K562 (cell line): ENCODE data around the gene LINGO3. TPM values are rescaled to one million over a fixed set of nuclear protein-coding genes. Genes with fewer than 3 reads are reported as not detected.

Experiments
- ATAC-seq: fragments of 200-7000 bp; cut with Tn5 transposase; 3 replicates; pipeline ENCODE4 v1.9.1; 2020; ENCODE audit warnings: moderate library complexity
- BruUV-seq: library from RNA; stranded (reverse); fragments of 400-500 nt; replicated peaks from 2 replicates; lab custom pipeline; 2021; lab: Mats Ljungman, UMichigan
- CTCF ChIA-PET: fragments of 300-600 bp; formaldehyde crosslinking; extraction: SDS; loops from one replicate; lab custom pipeline; 2021; ENCODE audit warnings: low intra/inter-chr PET ratio; lab: Yijun Ruan, JAX
- POLR2A ChIA-PET: fragments of 300-600, 350-650 bp; sonication (Branson Sonifier 250); formaldehyde crosslinking; extraction: SDS; loops from one replicate; lab custom pipeline; 2021; ENCODE audit warnings: antibody characterized with exemption, inconsistent platforms; lab: Yijun Ruan, JAX
- DNase-seq, 4 experiments: peaks; one replicate each; pipeline versions ENCODE4 v3.0.0 to v3.0.0-alpha.2; 2011 to 2018; ENCODE audit warnings: low spot score in 3 of 4, mixed read lengths in 3 of 4; ENCODE audit errors: extremely low read depth in 1 of 4
- FAIRE-seq: peaks from 2 replicates; lab custom pipeline; 2011; peaks lifted over from hg19 to GRCh38; lab: Jason Lieb, UNC
- H2AFZ ChIP-seq: 2 replicates; pipeline ENCODE4 v1.6.0; 2011; ENCODE audit warnings: low read depth, low read length, control low read depth, inconsistent platforms
- H3K27ac ChIP-seq: fragments of 200-600 bp; 3 replicates; pipeline ENCODE4 v1.8.0; 2011; ENCODE audit warnings: low read depth, mild to moderate bottlenecking, control low read depth, inconsistent platforms, low read length, moderate library complexity, mixed read lengths; ENCODE audit errors: extremely low read depth
- H3K27me3 ChIP-seq, 2 experiments: fragments of 300-600 bp in 1 of 2; 2 replicates in 1 of 2; 3 replicates in 1 of 2; pipeline versions ENCODE4 v1.6.0 to v1.8.0; 2011; ENCODE audit warnings: inconsistent platforms in 2 of 2, low read length in 2 of 2, mild to moderate bottlenecking in 1 of 2, mixed read lengths in 1 of 2, moderate library complexity in 1 of 2; ENCODE audit not compliant: control insufficient read depth in 2 of 2, insufficient read depth in 2 of 2
- H3K36me3 ChIP-seq: fragments of 300-600 bp; 3 replicates; pipeline ENCODE4 v1.8.0; 2011; ENCODE audit warnings: mild to moderate bottlenecking, low read length, inconsistent platforms; ENCODE audit not compliant: control insufficient read depth, insufficient read depth
- H3K4me1 ChIP-seq, 2 experiments: fragments of 200-600 bp in 1 of 2; replicated peaks in 1 of 2; 2 replicates in 1 of 2; 3 replicates in 1 of 2; pipeline versions ENCODE4 v1.5.1 to v1.8.0; 2011; ENCODE audit warnings: inconsistent platforms in 2 of 2, low read length in 2 of 2, mild to moderate bottlenecking in 1 of 2, mixed read lengths in 1 of 2, moderate library complexity in 1 of 2; ENCODE audit not compliant: control insufficient read depth in 2 of 2, insufficient read depth in 2 of 2
- H3K4me2 ChIP-seq: 2 replicates; pipeline ENCODE4 v1.6.1; 2011; ENCODE audit warnings: low read length, control low read depth, inconsistent platforms, mixed read lengths; ENCODE audit not compliant: insufficient read depth
- H3K4me3 ChIP-seq: fragments of 200-600 bp; sonication (generic), shearing (Covaris generic); 2 replicates; pipeline ENCODE4 v1.5.1; 2016; ENCODE audit warnings: control low read depth, inconsistent platforms
- H3K79me2 ChIP-seq: fragments of 200-600 bp; 3 replicates; pipeline ENCODE4 v1.8.0; 2011; ENCODE audit warnings: low read length, inconsistent platforms; ENCODE audit not compliant: control insufficient read depth, insufficient read depth
- H3K9ac ChIP-seq, 2 experiments: 2 replicates each; pipeline versions ENCODE4 v1.6.0 to v1.6.1; 2011; ENCODE audit warnings: low read depth in 2 of 2, low read length in 2 of 2, control low read depth in 1 of 2, inconsistent platforms in 1 of 2, mild to moderate bottlenecking in 1 of 2, mixed read lengths in 1 of 2; ENCODE audit not compliant: insufficient read depth in 1 of 2
- H3K9me1 ChIP-seq: one replicate; pipeline ENCODE4 v1.6.0; 2011; ENCODE audit warnings: inconsistent platforms, mild to moderate bottlenecking, low read length, moderate library complexity; ENCODE audit not compliant: control insufficient read depth, insufficient read depth
- H3K9me3 ChIP-seq: replicated peaks from 2 replicates; pipeline ENCODE4 v1.5.1; 2011; ENCODE audit warnings: low read depth, low read length, inconsistent platforms; ENCODE audit not compliant: control insufficient read depth, insufficient read depth
- H4K20me1 ChIP-seq: replicated peaks from 2 replicates; pipeline ENCODE4 v1.6.1; 2011; ENCODE audit warnings: low read length, inconsistent platforms, mixed read lengths; ENCODE audit not compliant: control insufficient read depth, insufficient read depth
- FOXP4 ChIP-seq: sonication (generic); formaldehyde crosslinking; IDR thresholded peaks from 2 replicates; pipeline ENCODE4 v1.8.0; 2022; ENCODE audit warnings: mild to moderate bottlenecking, missing genetic modification reagents, borderline replicate concordance
- HIVEP1 ChIP-seq: fragments of 250-450 bp; sonication (Bioruptor Pico); IDR thresholded peaks from 2 replicates; pipeline ENCODE4 v1.4.0; 2020; ENCODE audit warnings: mild to moderate bottlenecking
- POLR2G ChIP-seq: fragments of 200-400 bp; formaldehyde crosslinking; IDR thresholded peaks from 2 replicates; pipeline ENCODE4 v1.6.1; 2017; ENCODE audit warnings: low read depth, mild to moderate bottlenecking, antibody characterized with exemption, low read length, moderate library complexity
- PRMT5 ChIP-seq: sonication (generic); formaldehyde crosslinking; IDR thresholded peaks from 2 replicates; pipeline ENCODE4 v1.5.0; 2020; ENCODE audit warnings: missing genetic modification reagents
- RBM22 ChIP-seq: fragments of 200-400 bp; formaldehyde crosslinking; IDR thresholded peaks from 2 replicates; pipeline ENCODE4 v1.6.1; 2018; ENCODE audit warnings: low read length, low read depth; ENCODE audit not compliant: poor library complexity, severe bottlenecking
- SP2 ChIP-seq: IDR thresholded peaks from 2 replicates; pipeline ENCODE4 v1.6.1; 2011; ENCODE audit warnings: mild to moderate bottlenecking, low read depth, low read length, moderate library complexity; ENCODE audit not compliant: poor library complexity, severe bottlenecking; ENCODE audit errors: extremely low read depth
- WGBS: fragments of 100-300 bp; shearing (Covaris generic); methylation state at CpG from one replicate; pipeline ENCODE4 v1.1.6; 2016; ENCODE audit warnings: low coverage, mixed read lengths; ENCODE audit not compliant: insufficient coverage; ENCODE audit errors: missing lambda C conversion rate; 5-methylcytosine and 5-hydroxymethylcytosine counted together
- in situ Hi-C: fragments of 300-500 bp; cut with MboI; formaldehyde crosslinking; loops from 4 replicates; pipeline ENCODE4 v1.15.0; 2018; ENCODE audit warnings: inconsistent platforms, mixed read lengths
- intact Hi-C: fragments of 100-400 bp; cut with micrococcal nuclease; formaldehyde crosslinking; loops from 2 replicates; pipeline ENCODE4 v1.14.2; 2022
- polyA plus RNA-seq, 8 experiments: library from polyadenylated mRNA; depleted of rRNA in 4 of 8; stranded (reverse) in 5 of 8; unstranded in 3 of 8; fragments of >200 nt; fragmentation: Nextera tagmentation in 2 of 8; fragmentation: Illumina TruSeq in 1 of 8; extraction: Ambion mirVana in 2 of 8; extraction: Trizol in 1 of 8; gene quantifications; 2 replicates each; pipeline versions ENCODE4 v1.2.1 to v1.2.3, GENCODE V29; 2011 to 2014; ENCODE audit warnings: inconsistent platforms in 1 of 8, missing spikeins in 1 of 8
- total RNA-seq, 7 experiments: library from RNA; depleted of rRNA in 6 of 7; stranded (reverse); fragments of >200 nt in 6 of 7; fragmentation: Illumina TruSeq in 2 of 7; extraction: Trizol in 2 of 7; gene quantifications; 2 replicates each; pipeline versions ENCODE4 v1.2.1 to v1.2.3, GENCODE V29; 2011 to 2021; ENCODE audit warnings: low replicate concordance in 1 of 7

The LINGO3 gene
- total and polyA plus RNA-seq, 9 of the 15 experiments (the other 6 are each of a cell fraction or from before 2014, with no cell fraction given): 0.03 to 0.05 (median 0.03) TPM; not detected in 6

GRCh38 chr19:2288338-2288817 lies 19.6 kb downstream of the LINGO3 start:
- Histone ChIP-seq H3K9ac (peak overlapping the region in 1 of 2 experiments; percentile 90; a peak in 2 of 4 replicates), H3K4me1 (peaks cover 10 to 40% of the 10 kb centered on the region in 2 experiments), H3K36me3 (no peaks in the 10 kb centered on the region), H2AFZ (no peak overlapping the region), H4K20me1 (no peaks in the 10 kb centered on the region), H3K4me2 (no peak overlapping the region), H3K4me3 (no peak overlapping the region), H3K9me1 (peaks cover 2% of the 10 kb centered on the region), H3K79me2 (no peaks in the 10 kb centered on the region), H3K9me3 (no peaks in the 10 kb centered on the region), H3K27me3 (no peaks in the 10 kb centered on the region), H3K27ac (no peak overlapping the region)
- DNase-seq (no peak), FAIRE-seq (no peak), ATAC-seq (no peak; the same call in 1 of the 3 replicates)
- in situ Hi-C loops: no loop called here
- BruUV-seq: no TSS peak
- ChIA-PET CTCF (no interaction called here), POLR2A (interaction anchor here (0.6 to 2.6 kb wide), 10 partner anchors 8 to 327 kb away, joined by 3 to 18 read pairs (median 4); partner anchors contain the start of gene LSM7)
- TF ChIP-seq HIVEP1 (CRISPR knock-in tag): no peak
- no peak for TF ChIP-seq PRMT5 (CRISPR knock-in tag)
- TF ChIP-seq FOXP4 (CRISPR knock-in tag): 0 out of 2 replicates have a peak, but pooled peaks have one; percentile 59
- TF ChIP-seq RBM22: no peak
- no peak for TF ChIP-seq SP2
- peak; percentile 32; the same call in 1 of the 2 replicates for TF ChIP-seq POLR2G
- intact Hi-C loops: no loop called here
- 77% methylated on average over 15 of the region's 17 CpGs for WGBS
